IPS-15b (cell line): ENCODE measurements around the gene SCUBE3.
A peak's percentile ranks its signal among the peaks of the same experiment; 100 is the strongest.

Source experiments
- H3K27me3 ChIP-seq: one replicate; pipeline ENCODE4 v1.6.1; 2013; ENCODE audit warnings: low read length; ENCODE audit not compliant: control insufficient read depth, insufficient read depth
- H3K36me3 ChIP-seq: one replicate; pipeline ENCODE4 v1.6.1; 2013; ENCODE audit warnings: low read length; ENCODE audit not compliant: control insufficient read depth, insufficient read depth
- H3K4me1 ChIP-seq: one replicate; pipeline ENCODE4 v1.6.1; 2013; ENCODE audit warnings: mild to moderate bottlenecking, low read length; ENCODE audit not compliant: control insufficient read depth, insufficient read depth
- H3K4me3 ChIP-seq: one replicate; pipeline ENCODE4 v1.5.1; 2013; ENCODE audit warnings: low read depth, low read length
- H3K9ac ChIP-seq: one replicate; pipeline ENCODE4 v1.6.1; 2013; ENCODE audit warnings: low read depth, mild to moderate bottlenecking, low read length
- H3K9me3 ChIP-seq: one replicate; pipeline ENCODE4 v1.6.1; 2013; ENCODE audit warnings: mild to moderate bottlenecking, low read length; ENCODE audit not compliant: control insufficient read depth, insufficient read depth

Gene SCUBE3

GRCh38 chr6:35287671-35288396, 74.1 kb downstream of the SCUBE3 start:
- H3K4me3 ChIP-seq: no peak overlapping the region
- peaks cover 24% of the 10 kb centered on the region for H3K36me3 ChIP-seq
- H3K9me3 ChIP-seq: no peaks in the 10 kb centered on the region
- H3K9ac ChIP-seq: no peak overlapping the region
- H3K4me1 ChIP-seq: no peaks in the 10 kb centered on the region
- H3K27me3 ChIP-seq: no peaks in the 10 kb centered on the region

- H3K9ac ChIP-seq: no peak overlapping the region
- no peak overlapping the region for H3K4me3 ChIP-seq
- H3K36me3 ChIP-seq: peaks cover 21% of the 10 kb centered on the region
- H3K4me1 ChIP-seq: no peaks in the 10 kb centered on the region
- H3K27me3 ChIP-seq: no peaks in the 10 kb centered on the region
- H3K9me3 ChIP-seq: no peaks in the 10 kb centered on the region
Measured at GRCh38 chr6:35288834-35289233, 75.1 kb downstream of the SCUBE3 start.

GRCh38 chr6:35291491-35291890, 77.7 kb downstream of the SCUBE3 start:
- Histone ChIP-seq H3K4me3 (no peak overlapping the region), H3K9me3 (no peaks in the 10 kb centered on the region), H3K36me3 (peaks cover 26% of the 10 kb centered on the region), H3K4me1 (no peaks in the 10 kb centered on the region), H3K27me3 (no peaks in the 10 kb centered on the region), H3K9ac (no peak overlapping the region)

GRCh38 chr6:35292494-35292893, 78.7 kb downstream of the SCUBE3 start:
- Histone ChIP-seq H3K36me3 (peaks cover 21% of the 10 kb centered on the region), H3K4me3 (no peak overlapping the region), H3K27me3 (no peaks in the 10 kb centered on the region), H3K9me3 (no peaks in the 10 kb centered on the region), H3K4me1 (peaks cover 3% of the 10 kb centered on the region), H3K9ac (no peak overlapping the region)

GRCh38 chr6:35293681-35294080, 79.9 kb downstream of the SCUBE3 start:
- no peak overlapping the region for H3K9ac ChIP-seq

GRCh38 chr6:35294308-35294945, 80.7 kb downstream of the SCUBE3 start:
- no peaks in the 10 kb centered on the region for H3K27me3 ChIP-seq
- H3K36me3 ChIP-seq: peaks cover 18% of the 10 kb centered on the region
- H3K9ac ChIP-seq: no peak overlapping the region
- no peak overlapping the region for H3K4me3 ChIP-seq
- no peaks in the 10 kb centered on the region for H3K9me3 ChIP-seq
- peaks cover 6% of the 10 kb centered on the region for H3K4me1 ChIP-seq

More at GRCh38 chr6:35293681-35294080, 79.9 kb downstream of the SCUBE3 start:
- peaks cover 6% of the 10 kb centered on the region for H3K4me1 ChIP-seq
- H3K4me3 ChIP-seq: no peak overlapping the region
- H3K36me3 ChIP-seq: peaks cover 18% of the 10 kb centered on the region
- no peaks in the 10 kb centered on the region for H3K27me3 ChIP-seq
- no peaks in the 10 kb centered on the region for H3K9me3 ChIP-seq

GRCh38 chr6:35295036-35295435, 81.3 kb downstream of the SCUBE3 start:
- Histone ChIP-seq H3K4me1 (peaks cover 6% of the 10 kb centered on the region), H3K9me3 (no peaks in the 10 kb centered on the region), H3K9ac (no peak overlapping the region), H3K4me3 (no peak overlapping the region), H3K27me3 (no peaks in the 10 kb centered on the region), H3K36me3 (peaks cover 18% of the 10 kb centered on the region)

GRCh38 chr6:35295521-35296315, 82.0 kb downstream of the SCUBE3 start:
- Histone ChIP-seq H3K4me3 (no peak overlapping the region), H3K27me3 (no peaks in the 10 kb centered on the region), H3K9me3 (no peaks in the 10 kb centered on the region), H3K9ac (no peak overlapping the region), H3K36me3 (peaks cover 18% of the 10 kb centered on the region), H3K4me1 (peaks cover 6% of the 10 kb centered on the region)

GRCh38 chr6:35296931-35297600, 83.3 kb downstream of the SCUBE3 start:
- peaks cover 13% of the 10 kb centered on the region for H3K36me3 ChIP-seq
- no peak overlapping the region for H3K9ac ChIP-seq
- peaks cover 6% of the 10 kb centered on the region for H3K4me1 ChIP-seq
- H3K9me3 ChIP-seq: no peaks in the 10 kb centered on the region
- H3K4me3 ChIP-seq: no peak overlapping the region
- no peaks in the 10 kb centered on the region for H3K27me3 ChIP-seq

GRCh38 chr6:35297601-35298481, 84.1 kb downstream of the SCUBE3 start, which contains the start of gene DEF6:
DEF6 (plus strand) TSS chr6:35297818; CDS start chr6:35297857, 39 bp downstream.
- Histone ChIP-seq H3K36me3 (peaks cover 10% of the 10 kb centered on the region), H3K9me3 (no peaks in the 10 kb centered on the region), H3K4me1 (peaks cover 8% of the 10 kb centered on the region), H3K27me3 (no peaks in the 10 kb centered on the region), H3K4me3 (peak within 1 kb of the TSS; percentile 45), H3K9ac (no peak within 1 kb of the TSS)
